C4-2B (cell line): Measurements from ENCODE around the gene ZNF275.

Experiments
- CTCF ChIP-seq: fragments of 450-650 bp; conservative IDR thresholded peaks from 2 replicates; pipeline ENCODE4 v1.5.1; 2017; ENCODE audit warnings: mild to moderate bottlenecking
- ZFX ChIP-seq: fragments of 450-650 bp; IDR thresholded peaks from 2 replicates; pipeline ENCODE4 v1.6.1; 2017

GRCh38 chrX:153343674-153344073 lies 9.7 kb downstream of the ZNF275 start:
- TF ChIP-seq CTCF (no peak), ZFX (no peak)
